Ishikawa (cell line): ENCODE results near the gene PLK2.

Source experiments
- CEBPB ChIP-seq: IDR thresholded peaks from 2 replicates; pipeline ENCODE4 v1.6.1; 2012
- CREB1 ChIP-seq: IDR thresholded peaks from 2 replicates; pipeline ENCODE4 v1.6.1; 2012; ENCODE audit warnings: low read depth
- EP300 ChIP-seq: IDR thresholded peaks from 2 replicates; pipeline ENCODE4 v1.6.1; 2012; ENCODE audit warnings: borderline replicate concordance
- NFIC ChIP-seq: IDR thresholded peaks from 2 replicates; pipeline ENCODE4 v1.6.1; 2012
- RAD21 ChIP-seq: IDR thresholded peaks from 2 replicates; pipeline ENCODE4 v1.6.1; 2012; ENCODE audit warnings: low read depth
- TAF1 ChIP-seq: IDR thresholded peaks from 2 replicates; pipeline ENCODE4 v1.6.1; 2012; ENCODE audit warnings: low read depth, mild to moderate bottlenecking
- TCF12 ChIP-seq: IDR thresholded peaks from 2 replicates; pipeline ENCODE4 v1.6.1; 2012; ENCODE audit warnings: low read depth
- TEAD4 ChIP-seq: IDR thresholded peaks from 2 replicates; pipeline ENCODE4 v1.6.1; 2012
- YY1 ChIP-seq: IDR thresholded peaks from 2 replicates; pipeline ENCODE4 v1.6.1; 2012; ENCODE audit warnings: low read depth
- TF ChIP-seq, protein P1 (sequence below): IDR thresholded peaks from 2 replicates; pipeline ENCODE4 v1.6.1; 2012; ENCODE audit warnings: low read depth, mild to moderate bottlenecking
- TF ChIP-seq, protein P2 (sequence below): IDR thresholded peaks from 2 replicates; pipeline ENCODE4 v1.6.1; 2012

DNA sequence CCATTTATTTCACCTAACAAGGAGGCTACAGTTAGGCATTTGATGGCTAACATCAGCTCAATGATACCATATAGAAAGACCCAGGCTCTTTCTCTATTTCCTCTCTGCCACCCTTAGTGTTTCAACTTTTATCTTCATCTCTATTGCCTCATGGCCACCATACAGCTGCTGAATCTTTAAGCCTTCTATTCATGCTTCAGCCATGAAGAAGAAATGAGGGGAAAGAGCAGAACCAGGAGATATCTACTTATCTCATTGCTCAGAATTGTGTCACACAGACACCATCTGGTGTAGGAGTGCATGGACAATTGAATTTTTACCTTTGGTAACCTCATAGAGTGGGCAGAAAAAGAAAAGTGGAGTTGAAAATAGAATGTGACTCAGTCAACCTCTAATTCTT is 38.0 kb upstream of the PLK2 start:
- TF ChIP-seq, protein P1, sequence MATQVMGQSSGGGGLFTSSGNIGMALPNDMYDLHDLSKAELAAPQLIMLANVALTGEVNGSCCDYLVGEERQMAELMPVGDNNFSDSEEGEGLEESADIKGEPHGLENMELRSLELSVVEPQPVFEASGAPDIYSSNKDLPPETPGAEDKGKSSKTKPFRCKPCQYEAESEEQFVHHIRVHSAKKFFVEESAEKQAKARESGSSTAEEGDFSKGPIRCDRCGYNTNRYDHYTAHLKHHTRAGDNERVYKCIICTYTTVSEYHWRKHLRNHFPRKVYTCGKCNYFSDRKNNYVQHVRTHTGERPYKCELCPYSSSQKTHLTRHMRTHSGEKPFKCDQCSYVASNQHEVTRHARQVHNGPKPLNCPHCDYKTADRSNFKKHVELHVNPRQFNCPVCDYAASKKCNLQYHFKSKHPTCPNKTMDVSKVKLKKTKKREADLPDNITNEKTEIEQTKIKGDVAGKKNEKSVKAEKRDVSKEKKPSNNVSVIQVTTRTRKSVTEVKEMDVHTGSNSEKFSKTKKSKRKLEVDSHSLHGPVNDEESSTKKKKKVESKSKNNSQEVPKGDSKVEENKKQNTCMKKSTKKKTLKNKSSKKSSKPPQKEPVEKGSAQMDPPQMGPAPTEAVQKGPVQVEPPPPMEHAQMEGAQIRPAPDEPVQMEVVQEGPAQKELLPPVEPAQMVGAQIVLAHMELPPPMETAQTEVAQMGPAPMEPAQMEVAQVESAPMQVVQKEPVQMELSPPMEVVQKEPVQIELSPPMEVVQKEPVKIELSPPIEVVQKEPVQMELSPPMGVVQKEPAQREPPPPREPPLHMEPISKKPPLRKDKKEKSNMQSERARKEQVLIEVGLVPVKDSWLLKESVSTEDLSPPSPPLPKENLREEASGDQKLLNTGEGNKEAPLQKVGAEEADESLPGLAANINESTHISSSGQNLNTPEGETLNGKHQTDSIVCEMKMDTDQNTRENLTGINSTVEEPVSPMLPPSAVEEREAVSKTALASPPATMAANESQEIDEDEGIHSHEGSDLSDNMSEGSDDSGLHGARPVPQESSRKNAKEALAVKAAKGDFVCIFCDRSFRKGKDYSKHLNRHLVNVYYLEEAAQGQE = no peak
- TF ChIP-seq CEBPB (no peak), NFIC (no peak), TCF12 (no peak), TAF1 (no peak), YY1 (no peak), CREB1 (no peak), EP300 (no peak), RAD21 (no peak), TEAD4 (no peak)
- TF ChIP-seq, protein P2, sequence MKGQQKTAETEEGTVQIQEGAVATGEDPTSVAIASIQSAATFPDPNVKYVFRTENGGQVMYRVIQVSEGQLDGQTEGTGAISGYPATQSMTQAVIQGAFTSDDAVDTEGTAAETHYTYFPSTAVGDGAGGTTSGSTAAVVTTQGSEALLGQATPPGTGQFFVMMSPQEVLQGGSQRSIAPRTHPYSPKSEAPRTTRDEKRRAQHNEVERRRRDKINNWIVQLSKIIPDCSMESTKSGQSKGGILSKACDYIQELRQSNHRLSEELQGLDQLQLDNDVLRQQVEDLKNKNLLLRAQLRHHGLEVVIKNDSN = no peak
